Transverse colon (tissue), 4 donors: ENCODE data around the gene PLXNA3. TPM values are rescaled to one million over a fixed set of nuclear protein-coding genes. Genes with fewer than 3 reads are reported as not detected.

ENCODE experiments used
- DNase-seq: peaks from one replicate; pipeline ENCODE4 v3.0.0-alpha.2; 2019
- H3K27ac ChIP-seq, 4 donors: fragments of 200-600 bp; sonication (generic); 2 replicates each; pipeline ENCODE4 v1.5.1; 2016 to 2018; ENCODE audit warnings: inconsistent platforms in 4 of 4
- H3K27me3 ChIP-seq: fragments of 200-600 bp; sonication (generic); 2 replicates; pipeline ENCODE4 v1.5.1; 2017; ENCODE audit warnings: inconsistent platforms
- H3K36me3 ChIP-seq, 4 donors: fragments of 200-600 bp; sonication (generic); 2 replicates each; pipeline ENCODE4 v1.5.1; 2017 to 2019; ENCODE audit warnings: inconsistent platforms in 4 of 4
- H3K4me1 ChIP-seq, 4 donors: fragments of 200-600 bp; sonication (generic); 2 replicates each; pipeline ENCODE4 v1.5.1; 2017 to 2020; ENCODE audit warnings: inconsistent platforms in 4 of 4
- H3K4me3 ChIP-seq, 4 donors: fragments of 200-600 bp; sonication (generic); 1 replicate in 1 of 4; 2 replicates in 3 of 4; pipeline versions ENCODE4 v1.5.1 to v1.6.1; 2017 to 2019; ENCODE audit warnings: inconsistent platforms in 4 of 4
- H3K9me3 ChIP-seq, 2 donors: fragments of 200-600 bp; sonication (generic); 2 replicates each; pipeline ENCODE4 v1.5.1; 2017 to 2019; ENCODE audit warnings: inconsistent platforms in 2 of 2
- EP300 ChIP-seq: sonication (generic); formaldehyde crosslinking; IDR thresholded peaks from one replicate; pipeline ENCODE4 v1.6.1; 2017; ENCODE audit warnings: antibody characterized with exemption, low read depth
- POLR2A ChIP-seq: fragments of 450-650 bp; IDR thresholded peaks from one replicate; pipeline ENCODE4 v1.6.1; 2016; ENCODE audit warnings: antibody characterized with exemption, mild to moderate bottlenecking, moderate library complexity
- POLR2AphosphoS5 ChIP-seq, 3 donors: sonication (generic); formaldehyde crosslinking; IDR thresholded peaks; one replicate each; pipeline ENCODE4 v1.6.1; 2016; ENCODE audit warnings: antibody characterized with exemption in 3 of 3
- WGBS, 2 donors: methylation state at CpG; one replicate each; pipeline ENCODE4 v1.1.5; 2018; ENCODE audit warnings: low coverage in 1 of 2; 5-methylcytosine and 5-hydroxymethylcytosine counted together
- in situ Hi-C, 4 donors: fragments of 200-750 bp; cut with MboI; loops; one replicate each; pipeline versions ENCODE4 v1.15.0 to v1.15.1; 2017; ENCODE audit warnings: low sequenced_read_pairs in 3 of 4, low pct_ligation_motif_present in 1 of 4, low pct_unique_long_range_greater_than_20kb in 1 of 4
- intact Hi-C: fragments of 100-400 bp; cut with DNase I; formaldehyde crosslinking; loops from one replicate; pipeline ENCODE4 v1.15.1; 2023; ENCODE audit warnings: low total_unique reads
- total RNA-seq, 4 donors: library from RNA; depleted of rRNA; stranded (reverse); fragments of >200 nt; gene quantifications; one replicate each; pipeline ENCODE4 v1.1.0, GENCODE V29; 2016
- TF ChIP-seq, protein P1 (sequence below), 5 experiments: fragments of 200-600 bp in 3 of 5; fragments of 450-650 bp in 2 of 5; sonication (generic) in 3 of 5; IDR thresholded peaks; 1 replicate in 2 of 5; 2 replicates in 3 of 5; pipeline ENCODE4 v1.5.1; 2016 to 2017; ENCODE audit warnings: antibody characterized with exemption in 5 of 5, inconsistent platforms in 3 of 5, mild to moderate bottlenecking in 2 of 5, moderate library complexity in 1 of 5

The PLXNA3 gene
- total RNA-seq, 4 donors from 2014 or later, result 17.3 to 128 (median 52.8) TPM

DNA sequence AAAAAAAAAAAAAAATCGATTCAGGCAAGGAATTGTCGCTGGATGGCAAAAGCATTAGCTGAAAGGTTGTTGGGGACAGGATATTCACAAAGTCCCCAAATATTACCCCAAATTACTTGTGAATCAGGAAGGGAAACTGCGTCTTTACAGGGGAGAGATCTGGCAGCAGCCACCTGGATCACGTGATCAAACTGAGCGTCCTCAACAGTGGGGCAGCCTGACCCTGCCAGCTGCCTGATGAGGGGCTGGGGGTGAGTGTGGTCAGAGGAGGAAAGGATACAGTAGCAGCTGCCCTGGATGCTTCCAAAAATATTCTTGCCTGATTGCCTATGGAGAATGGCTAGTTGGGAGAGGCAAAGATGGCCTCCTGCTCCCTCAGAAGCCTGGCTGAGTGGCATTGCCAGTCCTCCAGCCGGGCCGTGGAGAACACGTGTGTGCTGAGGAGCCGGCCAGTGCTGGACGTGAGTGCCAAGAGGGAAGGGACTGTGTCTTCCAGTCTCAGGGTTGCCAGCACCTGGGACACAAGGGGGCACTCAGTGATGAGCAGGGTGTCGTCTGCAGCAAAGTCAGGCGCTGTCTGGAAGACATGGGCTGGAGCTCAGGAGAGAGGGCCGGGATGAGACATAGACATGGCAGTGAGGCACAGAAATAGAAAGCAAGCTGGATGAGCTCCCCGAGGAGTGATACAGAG is 24.0 kb downstream of the PLXNA3 start:
- no peak for DNase-seq
- in situ Hi-C loops (no loop called here), intact Hi-C loops (no loop called here)
- no peak overlapping the region for H3K27ac ChIP-seq
- TF ChIP-seq POLR2A (no peak), EP300 (no peak), POLR2AphosphoS5 (IDR thresholded peaks at IDR 0.05) (no peak)
- TF ChIP-seq, protein P1, sequence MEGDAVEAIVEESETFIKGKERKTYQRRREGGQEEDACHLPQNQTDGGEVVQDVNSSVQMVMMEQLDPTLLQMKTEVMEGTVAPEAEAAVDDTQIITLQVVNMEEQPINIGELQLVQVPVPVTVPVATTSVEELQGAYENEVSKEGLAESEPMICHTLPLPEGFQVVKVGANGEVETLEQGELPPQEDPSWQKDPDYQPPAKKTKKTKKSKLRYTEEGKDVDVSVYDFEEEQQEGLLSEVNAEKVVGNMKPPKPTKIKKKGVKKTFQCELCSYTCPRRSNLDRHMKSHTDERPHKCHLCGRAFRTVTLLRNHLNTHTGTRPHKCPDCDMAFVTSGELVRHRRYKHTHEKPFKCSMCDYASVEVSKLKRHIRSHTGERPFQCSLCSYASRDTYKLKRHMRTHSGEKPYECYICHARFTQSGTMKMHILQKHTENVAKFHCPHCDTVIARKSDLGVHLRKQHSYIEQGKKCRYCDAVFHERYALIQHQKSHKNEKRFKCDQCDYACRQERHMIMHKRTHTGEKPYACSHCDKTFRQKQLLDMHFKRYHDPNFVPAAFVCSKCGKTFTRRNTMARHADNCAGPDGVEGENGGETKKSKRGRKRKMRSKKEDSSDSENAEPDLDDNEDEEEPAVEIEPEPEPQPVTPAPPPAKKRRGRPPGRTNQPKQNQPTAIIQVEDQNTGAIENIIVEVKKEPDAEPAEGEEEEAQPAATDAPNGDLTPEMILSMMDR (IDR thresholded peaks at IDR 0.05), result no peak
- no peaks in the 10 kb centered on the region for H3K36me3 ChIP-seq
- 40 to 73% methylated on average over 2 to 14 of the region's 14 CpGs for WGBS, 2 donors
- H3K9me3 ChIP-seq, result no peaks in the 10 kb centered on the region
- H3K4me1 ChIP-seq, result peaks cover 5 to 21% (median 14%) of the 10 kb centered on the region in 4 donors
- no peak overlapping the region for H3K4me3 ChIP-seq
- no peaks in the 10 kb centered on the region for H3K27me3 ChIP-seq

DNA sequence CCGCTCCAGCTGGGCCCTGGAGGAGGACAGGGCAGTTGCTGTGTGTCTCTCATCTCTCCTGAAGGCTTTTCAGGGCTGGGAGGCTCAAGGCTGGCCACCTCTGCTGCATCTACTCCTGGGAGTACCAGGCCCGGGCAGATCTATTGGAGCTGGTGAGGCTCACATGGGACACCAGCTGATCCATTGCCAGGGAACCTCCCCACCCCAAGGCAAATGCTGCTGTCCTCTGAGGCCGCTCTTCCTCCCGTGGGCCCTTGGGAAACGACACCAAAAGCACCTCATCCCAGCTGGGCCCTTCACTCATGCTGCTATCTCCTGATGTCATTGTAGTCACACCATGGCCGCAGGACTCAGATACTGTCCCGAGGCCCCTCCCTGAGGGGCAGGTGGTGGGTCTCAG is 24.7 kb downstream of the PLXNA3 start:
- Histone ChIP-seq H3K27me3 (no peaks in the 10 kb centered on the region), H3K4me3 (no peak overlapping the region), H3K27ac (no peak overlapping the region), H3K9me3 (no peaks in the 10 kb centered on the region), H3K36me3 (no peaks in the 10 kb centered on the region), H3K4me1 (peaks cover 5 to 24% (median 14%) of the 10 kb centered on the region in 4 donors)
- no peak for TF ChIP-seq POLR2A
- TF ChIP-seq EP300, result no peak
- TF ChIP-seq POLR2AphosphoS5 (IDR thresholded peaks at IDR 0.05), result no peak
- TF ChIP-seq, protein P1 (IDR thresholded peaks at IDR 0.05), result no peak
- in situ Hi-C loops (no loop called here), intact Hi-C loops (no loop called here)
- WGBS, 2 donors, result 82% methylated on average over 7 of the region's 7 CpGs; no CpG with 5 or more reads in 1 of the 2 donors
- no peak for DNase-seq

GRCh38 chrX:154483325-154483724 is 25.2 kb downstream of the PLXNA3 start:
- in situ Hi-C loops (no loop called here), intact Hi-C loops (no loop called here)
- TF ChIP-seq, protein P1 (IDR thresholded peaks at IDR 0.05), result no peak
- TF ChIP-seq POLR2A, result no peak
- TF ChIP-seq POLR2AphosphoS5 (IDR thresholded peaks at IDR 0.05), result no peak
- H3K27me3 ChIP-seq, result no peaks in the 10 kb centered on the region
- peaks cover under 1 to 24% (median 12%) of the 10 kb centered on the region in 4 donors for H3K4me1 ChIP-seq
- WGBS, 2 donors, result 76 to 83% methylated on average over 5 to 7 of the region's 7 CpGs
- no peak for DNase-seq
- no peak overlapping the region for H3K27ac ChIP-seq
- no peaks in the 10 kb centered on the region for H3K9me3 ChIP-seq
- H3K36me3 ChIP-seq, result no peaks in the 10 kb centered on the region
- H3K4me3 ChIP-seq, result no peak overlapping the region

DNA sequence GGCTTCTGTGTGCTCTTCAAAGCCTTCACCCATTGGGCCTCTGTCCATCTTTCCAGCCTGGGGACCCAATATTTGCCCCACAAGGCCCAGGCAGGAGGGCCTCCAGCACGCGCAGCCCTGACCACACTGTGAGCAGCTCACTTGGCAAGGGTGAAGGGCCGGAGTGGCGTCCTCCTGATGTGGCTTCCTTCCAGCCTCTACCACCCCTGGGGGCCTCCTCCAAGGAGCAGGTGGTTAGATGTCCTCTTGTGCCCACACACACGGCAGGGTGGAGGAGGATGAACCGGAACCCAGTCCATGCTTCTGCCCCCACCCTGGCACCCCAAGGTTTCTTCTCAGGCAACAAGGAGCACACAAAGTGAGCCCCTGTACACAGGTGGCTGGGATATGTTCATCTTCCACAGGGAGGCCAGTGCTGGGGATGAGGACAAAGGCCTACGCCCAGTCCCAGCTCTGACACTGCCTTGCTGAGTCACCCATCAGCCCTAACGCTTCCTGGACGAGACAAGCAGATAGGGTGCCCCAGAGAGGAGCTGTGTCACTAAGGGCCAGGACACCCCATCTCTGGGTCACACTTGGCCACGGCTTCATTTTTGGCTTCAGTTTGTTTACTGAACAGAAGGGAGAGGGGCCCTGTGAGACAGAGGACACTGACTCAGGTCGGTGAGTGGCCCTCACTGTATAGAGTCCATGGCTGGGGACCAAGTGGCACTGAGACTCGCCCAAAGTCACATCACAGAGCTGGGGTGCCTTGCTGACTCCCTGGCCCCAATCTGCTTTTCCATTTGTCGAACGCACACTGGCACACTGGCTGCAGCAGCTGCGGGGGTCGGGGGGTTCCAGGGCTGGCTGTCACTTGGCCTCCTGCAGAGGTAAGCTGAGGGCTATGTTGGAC is 26.4 kb downstream of the PLXNA3 start:
- in situ Hi-C loops, result no loop called here
- WGBS, 2 donors, result 68% methylated on average over 14 of the region's 16 CpGs; no CpG with 5 or more reads in 1 of the 2 donors
- peak overlapping the region in 1 of 4 donors; percentile 93 for H3K27ac ChIP-seq
- H3K9me3 ChIP-seq, result no peaks in the 10 kb centered on the region
- no peaks in the 10 kb centered on the region for H3K27me3 ChIP-seq
- peaks cover 5 to 27% (median 12%) of the 10 kb centered on the region in 4 donors for H3K4me1 ChIP-seq
- no peaks in the 10 kb centered on the region for H3K36me3 ChIP-seq
- peak; percentile 36 for DNase-seq
- intact Hi-C loops, result no loop called here
- TF ChIP-seq POLR2AphosphoS5 (IDR thresholded peaks at IDR 0.05) (no peak), POLR2A (no peak), EP300 (no peak)
- TF ChIP-seq, protein P1 (IDR thresholded peaks at IDR 0.05), result no peak
- no peak overlapping the region for H3K4me3 ChIP-seq
